Gastroesophageal sphincter (tissue), 4 donors: ENCODE results near the gene AGBL1. TPM values are rescaled to one million over a fixed set of nuclear protein-coding genes. Genes with fewer than 3 reads are reported as not detected.

Source experiments
- ATAC-seq: fragments of 150-250 bp; one replicate; pipeline ENCODE4 v1.9.1; 2016; ENCODE audit warnings: mild to moderate bottlenecking, moderate library complexity
- H3K27ac ChIP-seq, 4 donors: fragments of 200-600 bp; sonication (generic) in 3 of 4; 1 replicate in 3 of 4; 2 replicates in 1 of 4; pipeline ENCODE4 v1.5.1; 2016 to 2019
- H3K27me3 ChIP-seq: fragments of 200-600 bp; sonication (generic); one replicate; pipeline ENCODE4 v1.5.1; 2019
- H3K36me3 ChIP-seq, 2 donors: fragments of 200-600 bp; sonication (generic); one replicate each; pipeline ENCODE4 v1.5.1; 2019; ENCODE audit warnings: control low read depth in 1 of 2
- H3K4me1 ChIP-seq, 3 donors: fragments of 200-600 bp; sonication (generic); 1 replicate in 2 of 3; 2 replicates in 1 of 3; pipeline ENCODE4 v1.5.1; 2016 to 2019; ENCODE audit warnings: control low read depth in 2 of 3
- H3K4me3 ChIP-seq, 2 donors: fragments of 200-600 bp; sonication (generic); one replicate each; pipeline ENCODE4 v1.5.1; 2019; ENCODE audit warnings: mild to moderate bottlenecking in 1 of 2, moderate library complexity in 1 of 2
- H3K9me3 ChIP-seq, 3 donors: fragments of 200-600 bp; sonication (generic); one replicate each; pipeline ENCODE4 v1.5.1; 2017 to 2019; ENCODE audit warnings: control low read depth in 2 of 3
- CTCF ChIP-seq, 4 experiments: fragments of 200-600 bp in 2 of 4; fragments of 450-650 bp in 2 of 4; sonication (generic) in 1 of 4; IDR thresholded peaks; one replicate each; pipeline ENCODE4 v1.5.1; 2017 to 2019; ENCODE audit warnings: antibody characterized with exemption in 4 of 4, mild to moderate bottlenecking in 2 of 4, moderate library complexity in 2 of 4
- EP300 ChIP-seq: sonication (generic); formaldehyde crosslinking; IDR thresholded peaks from one replicate; pipeline ENCODE4 v1.6.1; 2017; ENCODE audit warnings: antibody characterized with exemption, mild to moderate bottlenecking
- POLR2A ChIP-seq, 2 donors: fragments of 450-650 bp; IDR thresholded peaks; one replicate each; pipeline ENCODE4 v1.6.1; 2017; ENCODE audit warnings: antibody characterized with exemption in 2 of 2, mild to moderate bottlenecking in 2 of 2, moderate library complexity in 1 of 2
- POLR2AphosphoS5 ChIP-seq: sonication (generic); formaldehyde crosslinking; IDR thresholded peaks from one replicate; pipeline ENCODE4 v1.6.1; 2017; ENCODE audit warnings: antibody characterized with exemption
- WGBS, 2 donors: methylation state at CpG; one replicate each; pipeline ENCODE4 v1.1.5; 2018; ENCODE audit warnings: low coverage in 1 of 2; 5-methylcytosine and 5-hydroxymethylcytosine counted together
- total RNA-seq, 4 donors: library from RNA; depleted of rRNA; stranded (reverse); fragments of >200 nt; gene quantifications; one replicate each; pipeline ENCODE4 v1.1.0, GENCODE V29; 2016

The AGBL1 gene
- total RNA-seq, 4 donors from 2014 or later, result 0.12 to 0.13 TPM; not detected in 2

DNA sequence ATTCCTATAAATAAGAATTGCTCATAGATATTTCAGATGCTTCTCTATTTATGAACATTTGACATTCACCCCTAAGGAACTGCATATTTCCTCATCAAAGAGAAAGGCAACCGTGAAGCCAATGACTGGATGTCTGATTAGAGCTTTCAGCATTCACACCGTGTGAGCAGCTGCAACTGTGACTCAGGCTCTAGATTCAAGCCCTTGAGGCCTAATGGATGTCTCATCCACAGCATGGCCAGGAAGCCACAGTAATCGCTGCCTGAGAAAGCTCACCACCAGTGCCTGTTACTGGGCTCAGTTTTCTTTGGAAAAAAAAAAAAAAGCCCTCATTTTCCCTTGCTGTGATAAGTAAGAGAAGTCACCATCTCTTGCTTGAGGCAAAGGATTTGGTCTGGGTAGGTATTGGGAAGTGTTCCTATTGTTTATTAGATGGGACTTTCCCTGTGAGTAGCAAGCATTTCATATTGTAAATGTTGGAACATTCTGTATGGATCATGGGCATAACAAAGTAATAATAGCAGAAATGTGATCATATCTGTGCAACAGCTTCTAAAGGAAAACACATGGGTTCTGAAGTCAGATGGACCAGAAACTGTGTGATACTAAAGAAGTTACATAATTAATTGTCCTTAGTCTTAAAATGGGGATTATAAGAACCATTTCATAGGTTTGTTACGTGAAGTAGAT, 783.7 kb downstream of the AGBL1 start:
- no peak overlapping the region for H3K27ac ChIP-seq
- 71 to 78% methylated on average over 3 to 4 of the region's 4 CpGs for WGBS, 2 donors
- H3K9me3 ChIP-seq, result no peaks in the 10 kb centered on the region
- no peaks in the 10 kb centered on the region for H3K27me3 ChIP-seq
- no peaks in the 10 kb centered on the region for H3K36me3 ChIP-seq
- no peak for ATAC-seq
- TF ChIP-seq CTCF (IDR thresholded peaks at IDR 0.05), result no peak
- no peak for TF ChIP-seq EP300
- no peak for TF ChIP-seq POLR2A (IDR thresholded peaks at IDR 0.05)
- TF ChIP-seq POLR2AphosphoS5, result no peak
- H3K4me1 ChIP-seq, result no peaks in the 10 kb centered on the region
- H3K4me3 ChIP-seq, result no peak overlapping the region

DNA sequence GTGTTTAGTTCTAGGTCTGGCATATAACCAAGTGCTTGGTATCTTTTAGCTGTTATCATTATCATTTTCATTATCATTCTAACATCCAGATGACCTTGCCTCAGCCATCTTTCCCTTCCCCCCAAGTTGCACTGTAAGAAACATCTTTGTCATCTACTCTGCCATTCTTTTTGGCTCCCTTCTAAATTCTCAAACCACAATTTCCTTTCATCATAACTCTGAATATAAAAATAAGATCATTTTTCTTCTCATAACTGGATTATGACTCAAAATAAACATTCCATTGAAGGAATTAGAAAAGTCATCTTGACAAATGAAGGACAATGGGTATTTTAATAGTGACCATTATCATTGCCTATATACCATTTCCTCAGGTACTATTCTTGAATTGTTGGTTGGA, 786.2 kb downstream of the AGBL1 start:
- H3K9me3 ChIP-seq, result no peaks in the 10 kb centered on the region
- no peaks in the 10 kb centered on the region for H3K27me3 ChIP-seq
- H3K27ac ChIP-seq, result no peak overlapping the region
- TF ChIP-seq EP300 (no peak), POLR2A (IDR thresholded peaks at IDR 0.05) (no peak), CTCF (IDR thresholded peaks at IDR 0.05) (no peak), POLR2AphosphoS5 (no peak)
- no peak overlapping the region for H3K4me3 ChIP-seq
- no peaks in the 10 kb centered on the region for H3K4me1 ChIP-seq
- ATAC-seq, result no peak
- no peaks in the 10 kb centered on the region for H3K36me3 ChIP-seq

DNA sequence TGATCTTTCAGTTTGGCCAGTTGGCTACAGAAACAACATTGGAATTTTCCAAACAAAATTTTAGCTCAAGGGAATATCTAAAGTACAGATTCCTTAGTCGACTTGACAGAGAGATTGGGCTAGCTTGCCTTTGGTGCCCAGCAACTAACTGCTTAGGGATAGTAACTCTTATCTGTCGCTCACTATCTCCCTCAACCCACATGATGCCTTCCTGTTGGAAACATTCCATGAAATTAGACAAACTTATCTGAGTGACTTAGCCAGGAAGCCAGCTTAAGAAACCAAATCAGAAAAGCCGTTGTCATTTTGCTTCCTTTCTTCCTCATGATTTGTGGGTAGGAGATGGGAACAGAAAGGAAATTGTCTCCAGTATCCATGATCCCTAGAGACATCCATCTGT, 791.2 kb downstream of the AGBL1 start:
- Histone ChIP-seq H3K4me3 (no peak overlapping the region), H3K4me1 (no peaks in the 10 kb centered on the region), H3K9me3 (no peaks in the 10 kb centered on the region), H3K27me3 (no peaks in the 10 kb centered on the region), H3K27ac (no peak overlapping the region), H3K36me3 (no peaks in the 10 kb centered on the region)
- WGBS, 2 donors, result 65 to 71% methylated on average over 3 of the region's 3 CpGs
- TF ChIP-seq POLR2A (IDR thresholded peaks at IDR 0.05) (no peak), POLR2AphosphoS5 (no peak), CTCF (IDR thresholded peaks at IDR 0.05) (no peak), EP300 (no peak)
- ATAC-seq, result no peak

DNA sequence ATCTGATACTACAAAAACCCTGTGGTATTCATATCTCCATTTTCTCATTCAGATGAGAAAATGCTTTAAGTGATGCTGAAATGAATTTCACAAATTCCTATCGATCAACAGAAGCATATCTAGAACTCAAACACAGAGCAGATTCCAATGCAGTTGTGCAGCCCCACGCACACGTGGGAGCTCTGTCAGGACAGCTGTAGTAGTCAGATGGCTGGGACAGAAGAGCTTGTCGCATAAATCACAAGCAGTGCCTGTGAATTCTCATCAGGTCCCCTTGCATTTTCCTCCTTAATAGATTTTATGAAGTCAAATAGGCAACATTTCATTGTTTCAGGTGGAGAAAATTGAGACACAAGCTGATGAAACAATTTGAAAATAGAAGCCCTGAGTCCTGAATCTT, 792.3 kb downstream of the AGBL1 start:
- Histone ChIP-seq H3K27me3 (no peaks in the 10 kb centered on the region), H3K36me3 (no peaks in the 10 kb centered on the region), H3K27ac (no peak overlapping the region), H3K4me1 (no peaks in the 10 kb centered on the region), H3K4me3 (no peak overlapping the region), H3K9me3 (no peaks in the 10 kb centered on the region)
- TF ChIP-seq CTCF (IDR thresholded peaks at IDR 0.05), result no peak
- no peak for TF ChIP-seq POLR2AphosphoS5
- TF ChIP-seq POLR2A (IDR thresholded peaks at IDR 0.05), result no peak
- no peak for TF ChIP-seq EP300
- 84 to 85% methylated on average over 4 of the region's 4 CpGs for WGBS, 2 donors
- ATAC-seq, result no peak

DNA sequence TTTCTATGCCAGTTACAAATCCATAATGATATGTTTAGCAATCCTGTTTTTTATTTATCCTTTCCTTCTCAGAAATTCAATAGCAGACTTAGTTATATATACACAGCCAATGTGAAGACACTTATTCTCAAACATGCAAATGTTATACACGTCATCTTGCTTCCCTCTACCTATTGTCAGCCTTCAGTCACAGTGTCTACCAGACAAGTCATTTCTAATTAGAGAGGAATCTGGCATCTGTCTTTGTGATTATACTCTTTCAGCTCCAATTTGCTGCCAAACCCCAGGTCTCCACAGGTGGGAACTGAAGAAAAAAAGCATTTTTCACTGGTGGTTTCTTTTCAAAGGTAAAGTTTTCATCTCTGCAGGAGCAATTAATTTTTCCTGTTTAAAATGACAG, 793.1 kb downstream of the AGBL1 start:
- no peak for TF ChIP-seq POLR2A (IDR thresholded peaks at IDR 0.05)
- TF ChIP-seq POLR2AphosphoS5, result no peak
- no peak for TF ChIP-seq CTCF (IDR thresholded peaks at IDR 0.05)
- TF ChIP-seq EP300, result no peak
- Histone ChIP-seq H3K27ac (no peak overlapping the region), H3K36me3 (no peaks in the 10 kb centered on the region), H3K27me3 (no peaks in the 10 kb centered on the region), H3K4me1 (no peaks in the 10 kb centered on the region), H3K4me3 (no peak overlapping the region), H3K9me3 (no peaks in the 10 kb centered on the region)
- 73 to 88% methylated on average over 1 of the region's 1 CpG for WGBS, 2 donors
- ATAC-seq, result no peak
